HepG2 (cell line): Measurements from ENCODE around the gene SH3D19. TPM values are rescaled to one million over a fixed set of nuclear protein-coding genes. Genes with fewer than 3 reads are reported as not detected.

Experiments
- ATAC-seq: fragments of 200-7000 bp; cut with Tn5 transposase; 3 replicates; pipeline ENCODE4 v1.9.1; 2020; ENCODE audit warnings: mild to moderate bottlenecking, moderate library complexity
- BruUV-seq: library from RNA; stranded (reverse); fragments of 400-500 nt; replicated peaks from 2 replicates; lab custom pipeline; 2021; lab: Mats Ljungman, UMichigan
- CTCF ChIA-PET: fragments of 300-600 bp; formaldehyde crosslinking; extraction: SDS; loops from one replicate; lab custom pipeline; 2021; ENCODE audit warnings: low total read pairs, inconsistent platforms, low intra/inter-chr PET ratio; lab: Yijun Ruan, JAX
- POLR2A ChIA-PET: fragments of 350-600 bp; sonication (Branson Sonifier 250); formaldehyde crosslinking; loops from one replicate; lab custom pipeline; 2020; ENCODE audit warnings: antibody characterized with exemption, inconsistent platforms; lab: Yijun Ruan, JAX
- DNase-seq: peaks from one replicate; pipeline ENCODE4 v3.0.0-alpha.2; 2015; ENCODE audit warnings: low spot score
- FAIRE-seq: peaks from 3 replicates; lab custom pipeline; 2011; peaks lifted over from hg19 to GRCh38; lab: Jason Lieb, UNC
- H2AFZ ChIP-seq: one replicate; pipeline ENCODE4 v1.6.1; 2011; ENCODE audit warnings: low read length, inconsistent platforms
- H3K27ac ChIP-seq: fragments of 300-600 bp; 3 replicates; pipeline ENCODE4 v1.8.0; 2011; ENCODE audit warnings: mixed run types, mild to moderate bottlenecking, mixed read lengths, low read length, inconsistent platforms; ENCODE audit not compliant: insufficient read depth; ENCODE audit errors: extremely low read length
- H3K27me3 ChIP-seq, 2 experiments: fragments of 200-600 bp in 1 of 2; 2 replicates in 1 of 2; 3 replicates in 1 of 2; pipeline versions ENCODE4 v1.6.0 to v1.8.0; 2011; ENCODE audit warnings: low read length in 2 of 2, mild to moderate bottlenecking in 2 of 2, moderate library complexity in 2 of 2, inconsistent platforms in 1 of 2; ENCODE audit not compliant: insufficient read depth in 2 of 2, control insufficient read depth in 1 of 2
- H3K36me3 ChIP-seq, 2 experiments: fragments of 200-600 bp in 1 of 2; replicated peaks in 1 of 2; 2 replicates in 1 of 2; 3 replicates in 1 of 2; pipeline versions ENCODE4 v1.5.1 to v1.8.0; 2011; ENCODE audit warnings: low read length in 2 of 2, inconsistent platforms in 1 of 2; ENCODE audit not compliant: insufficient read depth in 2 of 2, control insufficient read depth in 1 of 2
- H3K4me1 ChIP-seq: 2 replicates; pipeline ENCODE4 v1.5.1; 2012; ENCODE audit warnings: low read length, inconsistent platforms; ENCODE audit not compliant: insufficient read depth
- H3K4me2 ChIP-seq: 2 replicates; pipeline ENCODE4 v1.6.0; 2011; ENCODE audit warnings: low read depth, low read length, inconsistent platforms
- H3K4me3 ChIP-seq, 3 experiments: fragments of 200-600 bp in 1 of 3; sonication (generic), shearing (Covaris generic) in 1 of 3; replicated peaks in 1 of 3; 2 replicates each; pipeline ENCODE4 v1.5.1; 2011 to 2016; ENCODE audit warnings: low read length in 3 of 3, inconsistent platforms in 2 of 3, low read depth in 2 of 3, mild to moderate bottlenecking in 2 of 3, control low read depth in 1 of 3, mixed read lengths in 1 of 3; ENCODE audit not compliant: insufficient read depth in 1 of 3
- H3K79me2 ChIP-seq: one replicate; pipeline ENCODE4 v1.6.1; 2011; ENCODE audit warnings: low read length, inconsistent platforms; ENCODE audit not compliant: insufficient read depth
- H3K9ac ChIP-seq: 2 replicates; pipeline ENCODE4 v1.6.0; 2011; ENCODE audit warnings: mild to moderate bottlenecking, low read depth, low read length, inconsistent platforms; ENCODE audit not compliant: insufficient read depth
- H3K9me3 ChIP-seq: 2 replicates; pipeline ENCODE4 v1.5.1; 2012; ENCODE audit warnings: mild to moderate bottlenecking, low read length
- H4K20me1 ChIP-seq: 2 replicates; pipeline ENCODE4 v1.6.0; 2011; ENCODE audit warnings: inconsistent platforms, mild to moderate bottlenecking, low read length, moderate library complexity; ENCODE audit not compliant: insufficient read depth
- ARNT ChIP-seq: fragments of 450-650 bp; IDR thresholded peaks from 2 replicates; pipeline ENCODE4 v1.6.1; 2017
- ELF1 ChIP-seq: sonication (generic); formaldehyde crosslinking; IDR thresholded peaks from 2 replicates; pipeline ENCODE4 v1.4.0; 2020; ENCODE audit warnings: missing genetic modification reagents
- EZH2 ChIP-seq: conservative IDR thresholded peaks from 2 replicates; pipeline ENCODE4 v1.6.1; 2012; ENCODE audit warnings: mild to moderate bottlenecking, low read depth, low read length, moderate library complexity
- GLI4 ChIP-seq: sonication (generic); formaldehyde crosslinking; IDR thresholded peaks from 2 replicates; pipeline ENCODE4 v1.5.1; 2020; ENCODE audit warnings: missing genetic modification reagents, mild to moderate bottlenecking, moderate library complexity, borderline replicate concordance
- HNRNPK ChIP-seq: fragments of 200-400 bp; formaldehyde crosslinking; IDR thresholded peaks from 2 replicates; pipeline ENCODE4 v1.6.1; 2018; ENCODE audit warnings: low read length, low read depth, moderate library complexity, mild to moderate bottlenecking; ENCODE audit not compliant: poor library complexity, severe bottlenecking
- KDM2A ChIP-seq: sonication (generic); formaldehyde crosslinking; IDR thresholded peaks from 2 replicates; pipeline ENCODE4 v1.4.0; 2020; ENCODE audit warnings: low read depth, missing genetic modification reagents, borderline replicate concordance
- KDM3A ChIP-seq: IDR thresholded peaks from 2 replicates; pipeline ENCODE4 v1.6.1; 2018; ENCODE audit warnings: low read depth, missing compliant biosample characterization
- MTA3 ChIP-seq: sonication (generic); formaldehyde crosslinking; IDR thresholded peaks from 2 replicates; pipeline ENCODE4 v1.4.0; 2020; ENCODE audit warnings: missing genetic modification reagents
- MTERF4 ChIP-seq: sonication (generic); formaldehyde crosslinking; IDR thresholded peaks from 2 replicates; pipeline ENCODE4 v1.8.0; 2023; ENCODE audit warnings: mild to moderate bottlenecking, missing genetic modification reagents
- NCOA1 ChIP-seq: sonication (generic); formaldehyde crosslinking; IDR thresholded peaks from 2 replicates; pipeline ENCODE4 v1.9.0; 2021; ENCODE audit warnings: missing genetic modification reagents
- PLSCR1 ChIP-seq: sonication (generic); formaldehyde crosslinking; IDR thresholded peaks from 2 replicates; pipeline ENCODE4 v1.5.0; 2020; ENCODE audit warnings: missing genetic modification reagents, mild to moderate bottlenecking, borderline replicate concordance
- POLR2AphosphoS2 ChIP-seq: IDR thresholded peaks from 2 replicates; pipeline ENCODE4 v1.6.1; 2011; ENCODE audit warnings: low read depth, low read length, improper control_type of control experiment
- SATB2 ChIP-seq: sonication (generic); formaldehyde crosslinking; IDR thresholded peaks from 2 replicates; pipeline ENCODE4 v1.5.0; 2020; ENCODE audit warnings: missing genetic modification reagents
- SMARCC2 ChIP-seq: fragments of 450-650 bp; IDR thresholded peaks from 2 replicates; pipeline ENCODE4 v1.6.1; 2017; ENCODE audit warnings: antibody characterized with exemption, mild to moderate bottlenecking
- ZBTB43 ChIP-seq: sonication (generic); formaldehyde crosslinking; conservative IDR thresholded peaks from 2 replicates; pipeline ENCODE4 v1.4.0; 2020; ENCODE audit warnings: missing genetic modification reagents
- ZKSCAN1 ChIP-seq: fragments of 150-350 bp; IDR thresholded peaks from 2 replicates; pipeline ENCODE4 v1.6.1; 2014; ENCODE audit warnings: low read length
- ZNF24 ChIP-seq: fragments of 450-650 bp; IDR thresholded peaks from 2 replicates; pipeline ENCODE4 v1.6.1; 2017; ENCODE audit warnings: antibody characterized with exemption, mild to moderate bottlenecking
- ZNF282 ChIP-seq: fragments of 450-650 bp; IDR thresholded peaks from 2 replicates; pipeline ENCODE4 v1.6.1; 2018; ENCODE audit not compliant: partially characterized antibody
- ZNF710 ChIP-seq: sonication (generic); formaldehyde crosslinking; IDR thresholded peaks from 2 replicates; pipeline ENCODE4 v1.5.0; 2020; ENCODE audit warnings: mild to moderate bottlenecking, missing genetic modification reagents, borderline replicate concordance
- ZNF776 ChIP-seq: sonication (generic); formaldehyde crosslinking; IDR thresholded peaks from 2 replicates; pipeline ENCODE4 v1.4.0; 2020; ENCODE audit warnings: mild to moderate bottlenecking, missing genetic modification reagents
- WGBS: methylation state at CpG from one replicate; pipeline ENCODE4 v1.1.6; 2017; ENCODE audit warnings: low lambda C conversion rate; 5-methylcytosine and 5-hydroxymethylcytosine counted together
- in situ Hi-C: cut with HindIII; loops from 2 replicates; pipeline ENCODE4 v1.10.0; 2017; ENCODE audit warnings: low pct_unique_long_range_greater_than_20kb; ENCODE audit not compliant: extremely low pct_ligation_motif_present
- intact Hi-C: fragments of 100-400 bp; cut with micrococcal nuclease; formaldehyde crosslinking; loops from one replicate; pipeline ENCODE4 v1.10.0; 2022; ENCODE audit not compliant: unreplicated experiment
- polyA plus RNA-seq, 8 experiments: library from polyadenylated mRNA; depleted of rRNA in 3 of 8; stranded (reverse) in 7 of 8; unstranded in 1 of 8; fragments of >200 nt; fragmentation: Illumina TruSeq in 4 of 8; extraction: Trizol in 4 of 8; gene quantifications; 2 replicates each; pipeline versions ENCODE4 v1.2.1 to v1.2.3, GENCODE V29; 2011 to 2016; ENCODE audit warnings: low read depth in 4 of 8, missing spikeins in 1 of 8, mixed read lengths in 1 of 8; ENCODE audit not compliant: insufficient read depth in 1 of 8
- total RNA-seq, 5 experiments: library from RNA; depleted of rRNA; stranded (reverse); fragments of >200 nt; fragmentation: Illumina TruSeq; extraction: Trizol; gene quantifications; 2 replicates each; pipeline ENCODE4 v1.2.3, GENCODE V29; 2016; ENCODE audit warnings: low read depth in 1 of 5

SH3D19 gene
- total and polyA plus RNA-seq, 2 of the 13 experiments (the other 11 are each of a cell fraction or from before 2014, with no cell fraction given): 31.2 to 38.0 TPM

- TF ChIP-seq PLSCR1 (CRISPR knock-in tag): no peak
Observed at GRCh38 chr4:151219948-151220347, 105.5 kb downstream of the SH3D19 start (continued).

- TF ChIP-seq SATB2 (CRISPR knock-in tag): no peak
- no peak for TF ChIP-seq EZH2
- no peak for TF ChIP-seq ELF1 (CRISPR knock-in tag)
- TF ChIP-seq MTERF4 (CRISPR knock-in tag): no peak
- TF ChIP-seq ZBTB43 (CRISPR knock-in tag): no peak
- TF ChIP-seq SMARCC2: no peak
- TF ChIP-seq ZKSCAN1: no peak
- TF ChIP-seq KDM3A (CRISPR knock-in tag): no peak
- TF ChIP-seq KDM2A (CRISPR knock-in tag): no peak
- no peak for TF ChIP-seq GLI4 (CRISPR knock-in tag)
- no peak for TF ChIP-seq ARNT
- TF ChIP-seq ZNF282: no peak
- no peak for TF ChIP-seq HNRNPK
- no peak for TF ChIP-seq ZNF710 (CRISPR knock-in tag)
- no peak for TF ChIP-seq ZNF24
- no peak for TF ChIP-seq NCOA1
- TF ChIP-seq POLR2AphosphoS2: no peak
- TF ChIP-seq ZNF776 (CRISPR knock-in tag): no peak
- TF ChIP-seq MTA3: no peak
- peaks cover 10 to 41% of the 10 kb centered on the region in 2 experiments; a peak in 4 of 5 replicates for H3K36me3 ChIP-seq
- no peak for DNase-seq
- ChIA-PET POLR2A (no interaction called here), CTCF (no interaction called here)
- in situ Hi-C loops (no loop called here), intact Hi-C loops (no loop called here)
- no peak overlapping the region for H3K4me2 ChIP-seq
- no TSS peak for BruUV-seq
- peaks cover 2% of the 10 kb centered on the region for H3K79me2 ChIP-seq
- no peak overlapping the region for H3K9ac ChIP-seq
- H2AFZ ChIP-seq: no peak overlapping the region
- no peak overlapping the region for H3K4me3 ChIP-seq
- no peaks in the 10 kb centered on the region for H3K9me3 ChIP-seq
- no peak for ATAC-seq
- H3K27ac ChIP-seq: no peak overlapping the region
- no peak for FAIRE-seq
- 93% methylated on average over 4 of the region's 4 CpGs for WGBS
- H4K20me1 ChIP-seq: no peaks in the 10 kb centered on the region; the same call in 1 of the 2 replicates
- H3K4me1 ChIP-seq: 0 out of 2 replicates have a peak, but pooled peaks cover 15% of the 10 kb centered on the region
- H3K27me3 ChIP-seq: no peaks in the 10 kb centered on the region; a peak in 1 of 5 replicates
Observed at GRCh38 chr4:151219091-151219490, 106.3 kb downstream of the SH3D19 start.
